Endothelial cell (in vitro differentiated cells): Measurements from ENCODE around the gene RPL15. TPM values are rescaled to one million over a fixed set of nuclear protein-coding genes. Genes with fewer than 3 reads are reported as not detected.

ENCODE experiments used
- DNase-seq: peaks from one replicate; pipeline ENCODE4 v3.0.0; 2021; ENCODE audit warnings: low spot score
- H3K27ac Mint-ChIP-seq: one replicate; pipeline ENCODE4 v1.8.0; 2021; ENCODE audit warnings: mixed read lengths, inconsistent platforms; ENCODE audit not compliant: unreplicated experiment
- H3K27me3 Mint-ChIP-seq: one replicate; pipeline ENCODE4 v1.8.0; 2021; ENCODE audit warnings: mild to moderate bottlenecking, moderate library complexity, mixed read lengths, inconsistent platforms; ENCODE audit not compliant: unreplicated experiment
- H3K36me3 Mint-ChIP-seq: one replicate; pipeline ENCODE4 v1.8.0; 2021; ENCODE audit warnings: mild to moderate bottlenecking, low read depth, mixed read lengths, inconsistent platforms; ENCODE audit not compliant: unreplicated experiment
- H3K4me1 Mint-ChIP-seq: one replicate; pipeline ENCODE4 v1.8.0; 2021; ENCODE audit warnings: mild to moderate bottlenecking, mixed read lengths, inconsistent platforms; ENCODE audit not compliant: unreplicated experiment
- H3K4me3 Mint-ChIP-seq: one replicate; pipeline ENCODE4 v1.8.0; 2021; ENCODE audit warnings: mild to moderate bottlenecking, mixed read lengths, inconsistent platforms; ENCODE audit not compliant: unreplicated experiment
- H3K9me3 Mint-ChIP-seq: one replicate; pipeline ENCODE4 v1.8.0; 2021; ENCODE audit warnings: mixed read lengths, inconsistent platforms; ENCODE audit not compliant: unreplicated experiment
- total RNA-seq: library from RNA; stranded (reverse); fragmentation: NEBNext Ultra II Directional; extraction: Animal tissue kit (Norgen Biotek cat#: 25700); gene quantifications from one replicate; pipeline ENCODE4 v1.2.1, GENCODE V29; 2021; ENCODE audit not compliant: unreplicated experiment
- TF ChIP-seq, protein P1 (sequence below): fragments of 200-600 bp; sonication (generic); IDR thresholded peaks from one replicate; pipeline ENCODE4 v1.5.0; 2021; ENCODE audit warnings: antibody characterized with exemption; ENCODE audit not compliant: unreplicated experiment

The RPL15 gene
- total RNA-seq, 1 donor from 2014 or later = 2,853 TPM

- peaks cover 23% of the 10 kb centered on the region for H3K4me1 Mint-ChIP-seq
- H3K9me3 Mint-ChIP-seq = no peaks in the 10 kb centered on the region
- H3K27me3 Mint-ChIP-seq = peaks cover 5% of the 10 kb centered on the region
- H3K4me3 Mint-ChIP-seq = no peak overlapping the region
- H3K36me3 Mint-ChIP-seq = peaks cover 31% of the 10 kb centered on the region
- H3K27ac Mint-ChIP-seq = peak overlapping the region; percentile 14
- no peak for DNase-seq
- TF ChIP-seq, protein P1, sequence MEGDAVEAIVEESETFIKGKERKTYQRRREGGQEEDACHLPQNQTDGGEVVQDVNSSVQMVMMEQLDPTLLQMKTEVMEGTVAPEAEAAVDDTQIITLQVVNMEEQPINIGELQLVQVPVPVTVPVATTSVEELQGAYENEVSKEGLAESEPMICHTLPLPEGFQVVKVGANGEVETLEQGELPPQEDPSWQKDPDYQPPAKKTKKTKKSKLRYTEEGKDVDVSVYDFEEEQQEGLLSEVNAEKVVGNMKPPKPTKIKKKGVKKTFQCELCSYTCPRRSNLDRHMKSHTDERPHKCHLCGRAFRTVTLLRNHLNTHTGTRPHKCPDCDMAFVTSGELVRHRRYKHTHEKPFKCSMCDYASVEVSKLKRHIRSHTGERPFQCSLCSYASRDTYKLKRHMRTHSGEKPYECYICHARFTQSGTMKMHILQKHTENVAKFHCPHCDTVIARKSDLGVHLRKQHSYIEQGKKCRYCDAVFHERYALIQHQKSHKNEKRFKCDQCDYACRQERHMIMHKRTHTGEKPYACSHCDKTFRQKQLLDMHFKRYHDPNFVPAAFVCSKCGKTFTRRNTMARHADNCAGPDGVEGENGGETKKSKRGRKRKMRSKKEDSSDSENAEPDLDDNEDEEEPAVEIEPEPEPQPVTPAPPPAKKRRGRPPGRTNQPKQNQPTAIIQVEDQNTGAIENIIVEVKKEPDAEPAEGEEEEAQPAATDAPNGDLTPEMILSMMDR = no peak
Observed at GRCh38 chr3:23921052-23921511, 4.2 kb downstream of the RPL15 start.

GRCh38 chr3:23923786-23924185, 6.9 kb downstream of the RPL15 start:
- H3K27me3 Mint-ChIP-seq = no peaks in the 10 kb centered on the region
- no peak overlapping the region for H3K4me3 Mint-ChIP-seq
- peaks cover 17% of the 10 kb centered on the region for H3K36me3 Mint-ChIP-seq
- H3K27ac Mint-ChIP-seq = no peak overlapping the region
- TF ChIP-seq, protein P1 = no peak
- H3K4me1 Mint-ChIP-seq = peaks cover 7% of the 10 kb centered on the region
- H3K9me3 Mint-ChIP-seq = no peaks in the 10 kb centered on the region
- no peak for DNase-seq

- no peak for DNase-seq
- Mint-ChIP-seq H3K9me3 (no peaks in the 10 kb centered on the region), H3K4me1 (peaks cover 4% of the 10 kb centered on the region), H3K27me3 (peaks cover 2% of the 10 kb centered on the region), H3K36me3 (no peaks in the 10 kb centered on the region), H3K4me3 (no peak overlapping the region), H3K27ac (no peak overlapping the region)
- TF ChIP-seq, protein P1 = no peak
Observed at GRCh38 chr3:23926246-23926645, 9.3 kb downstream of the RPL15 start.

DNA sequence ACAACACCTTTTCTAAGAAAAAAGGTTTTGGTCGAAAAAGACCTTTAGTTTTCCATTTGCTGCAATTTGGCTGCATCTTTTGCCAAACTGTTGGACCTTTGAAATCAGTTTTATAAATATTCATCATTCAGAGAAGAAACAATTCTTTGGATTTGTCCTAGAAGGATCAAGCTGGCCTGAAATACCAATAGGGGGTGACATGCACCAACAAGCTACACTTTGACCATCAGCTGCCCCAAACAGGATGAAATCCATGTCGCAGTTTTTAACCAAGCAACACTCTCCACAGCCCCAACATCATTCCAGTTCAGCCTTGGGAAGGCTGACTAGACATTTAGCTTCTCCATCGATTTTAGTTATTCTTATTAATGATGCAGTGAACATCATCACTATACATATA, 9.8 kb downstream of the RPL15 start:
- no peak for DNase-seq
- peaks cover 4% of the 10 kb centered on the region for H3K4me1 Mint-ChIP-seq
- no peak overlapping the region for H3K27ac Mint-ChIP-seq
- H3K27me3 Mint-ChIP-seq = peaks cover 2% of the 10 kb centered on the region
- no peaks in the 10 kb centered on the region for H3K36me3 Mint-ChIP-seq
- H3K9me3 Mint-ChIP-seq = no peaks in the 10 kb centered on the region
- TF ChIP-seq, protein P1 = no peak
- no peak overlapping the region for H3K4me3 Mint-ChIP-seq

DNA sequence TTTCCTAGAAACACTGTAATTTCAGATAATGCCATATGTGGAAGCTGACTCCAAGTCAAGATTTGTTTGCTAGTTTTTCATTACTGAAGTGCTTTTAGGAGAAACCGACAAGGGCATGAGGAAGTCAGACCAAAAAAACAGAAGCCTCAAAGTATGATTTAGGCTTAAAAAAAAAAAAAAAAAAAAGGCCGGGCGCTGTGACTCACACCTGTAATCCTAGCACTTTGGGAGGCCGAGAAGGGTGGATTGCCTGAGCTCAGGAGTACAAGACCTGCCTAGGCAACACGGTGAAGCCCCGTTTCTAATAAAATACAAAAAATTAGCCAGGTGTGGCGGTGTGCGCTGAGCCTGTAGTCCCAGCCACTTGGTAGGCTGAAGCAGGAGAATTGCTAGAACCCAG, 11.6 kb downstream of the RPL15 start:
- Mint-ChIP-seq H3K9me3 (no peaks in the 10 kb centered on the region), H3K36me3 (no peaks in the 10 kb centered on the region), H3K4me3 (no peak overlapping the region), H3K27me3 (peaks cover 2% of the 10 kb centered on the region), H3K4me1 (peaks cover 4% of the 10 kb centered on the region), H3K27ac (no peak overlapping the region)
- TF ChIP-seq, protein P1 = no peak
- no peak for DNase-seq
